WTC11 (cell line): Measurements from ENCODE around the gene ALK. TPM values are rescaled to one million over a fixed set of nuclear protein-coding genes. Genes with fewer than 3 reads are reported as not detected.

Experiments
- ATAC-seq: fragments of 200-7000 bp; cut with Tn5 transposase; 2 replicates; pipeline ENCODE4 v1.10.0; 2021; ENCODE audit warnings: mild to moderate bottlenecking, moderate library complexity
- CTCF ChIA-PET: fragments of 300-600 bp; sonication (Branson Sonifier 250); formaldehyde crosslinking; loops from one replicate; lab custom pipeline; 2021; ENCODE audit warnings: antibody characterized with exemption; lab: Charles Lee
- POLR2A ChIA-PET: fragments of 350-600 bp; sonication (Branson Sonifier 250); formaldehyde crosslinking; loops from one replicate; lab custom pipeline; 2021; ENCODE audit warnings: antibody characterized with exemption; lab: Charles Lee
- DNase-seq: peaks from one replicate; pipeline ENCODE4 v3.0.0; 2021; ENCODE audit warnings: low spot score
- H3K27ac Mint-ChIP-seq: 2 replicates; pipeline ENCODE4 v1.8.0; 2021; ENCODE audit warnings: mixed read lengths
- H3K27me3 Mint-ChIP-seq: 2 replicates; pipeline ENCODE4 v1.8.0; 2021; ENCODE audit warnings: low read depth, mild to moderate bottlenecking, moderate library complexity, mixed read lengths
- H3K36me3 Mint-ChIP-seq: 2 replicates; pipeline ENCODE4 v1.8.0; 2021; ENCODE audit warnings: mixed read lengths
- H3K4me1 Mint-ChIP-seq: 2 replicates; pipeline ENCODE4 v1.8.0; 2022; ENCODE audit warnings: mixed read lengths
- H3K4me3 Mint-ChIP-seq: 2 replicates; pipeline ENCODE4 v1.8.0; 2021; ENCODE audit warnings: mild to moderate bottlenecking, moderate library complexity, mixed read lengths
- H3K9me3 Mint-ChIP-seq: 2 replicates; pipeline ENCODE4 v1.8.0; 2021; ENCODE audit warnings: mixed read lengths
- EMX1 ChIP-seq: fragments of 250-450 bp; sonication (Bioruptor Pico); IDR thresholded peaks from 2 replicates; pipeline ENCODE4 v1.8.0; 2021; ENCODE audit warnings: mild to moderate bottlenecking
- FOXK1 ChIP-seq: sonication (generic); formaldehyde crosslinking; IDR thresholded peaks from 2 replicates; pipeline ENCODE4 v1.8.0; 2022; ENCODE audit warnings: mild to moderate bottlenecking, moderate library complexity, missing genetic modification reagents
- IRF2 ChIP-seq: sonication (generic); formaldehyde crosslinking; IDR thresholded peaks from 2 replicates; pipeline ENCODE4 v1.8.0; 2022; ENCODE audit warnings: low read depth, missing genetic modification reagents, borderline replicate concordance
- SMAD4 ChIP-seq: sonication (generic); formaldehyde crosslinking; IDR thresholded peaks from 2 replicates; pipeline ENCODE4 v1.8.0; 2022; ENCODE audit warnings: mild to moderate bottlenecking, missing genetic modification reagents
- total RNA-seq: library from RNA; stranded (reverse); gene quantifications from 3 replicates; pipeline ENCODE4 v1.2.3, GENCODE V29; 2021
- TF ChIP-seq, protein P1 (sequence below): sonication (generic); formaldehyde crosslinking; IDR thresholded peaks from 2 replicates; pipeline ENCODE4 v1.8.1; 2023; ENCODE audit warnings: mild to moderate bottlenecking, missing genetic modification reagents, moderate library complexity
- TF ChIP-seq, protein P2 (sequence below): sonication (generic); formaldehyde crosslinking; IDR thresholded peaks from 2 replicates; pipeline ENCODE4 v1.8.0; 2022; ENCODE audit warnings: mild to moderate bottlenecking, missing genetic modification reagents
- TF ChIP-seq, protein P3 (sequence below): sonication (generic); formaldehyde crosslinking; IDR thresholded peaks from 2 replicates; pipeline ENCODE4 v1.8.1; 2023; ENCODE audit warnings: mild to moderate bottlenecking, moderate library complexity, missing genetic modification reagents
- TF ChIP-seq, protein P4 (sequence below): sonication (generic); formaldehyde crosslinking; IDR thresholded peaks from 2 replicates; pipeline ENCODE4 v1.8.1; 2022; ENCODE audit warnings: mild to moderate bottlenecking, missing genetic modification reagents, moderate library complexity, borderline replicate concordance
- TF ChIP-seq, protein P5 (sequence below): sonication (generic); formaldehyde crosslinking; IDR thresholded peaks from 2 replicates; pipeline ENCODE4 v1.8.0; 2022; ENCODE audit warnings: missing genetic modification reagents
- TF ChIP-seq, protein P6 (sequence below): sonication (generic); formaldehyde crosslinking; IDR thresholded peaks from 2 replicates; pipeline ENCODE4 v1.8.0; 2022; ENCODE audit warnings: mild to moderate bottlenecking, missing genetic modification reagents

ALK gene
- total RNA-seq, 1 experiment from 2014 or later = not detected

DNA sequence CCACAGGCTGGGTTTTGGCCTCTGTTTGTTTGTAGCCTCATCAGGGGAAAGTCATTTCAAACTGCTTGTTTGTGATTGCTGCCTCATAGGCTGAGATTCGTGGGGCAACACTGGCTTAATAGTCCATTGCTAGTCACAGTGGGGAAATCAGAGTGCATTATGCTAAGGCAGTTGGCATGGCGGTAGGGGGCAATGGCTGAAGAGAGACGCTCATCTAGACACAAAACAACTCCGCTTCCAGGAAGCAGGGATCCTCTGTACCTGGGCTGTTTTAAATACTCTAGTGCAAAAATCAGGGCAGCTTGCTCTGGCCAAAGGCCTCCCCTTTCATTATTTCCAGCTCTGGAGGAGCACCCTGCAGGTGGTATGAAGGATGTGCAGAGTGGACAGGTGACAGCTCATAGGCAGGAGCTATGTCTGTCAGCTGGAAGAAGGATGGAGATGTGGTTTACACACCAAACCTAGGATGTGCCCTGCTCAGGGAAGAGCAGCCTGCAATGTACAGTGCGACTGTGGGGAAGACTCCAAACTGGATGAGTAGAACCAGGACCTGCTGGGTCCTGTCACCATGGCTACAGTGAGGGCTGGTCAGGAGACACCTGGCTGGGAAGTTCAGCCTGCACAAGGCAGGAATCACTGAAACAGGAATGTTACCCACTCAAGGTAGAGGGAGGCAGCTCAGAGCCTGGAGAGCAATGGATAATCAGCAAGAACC, 571.9 kb downstream of the ALK start:
- DNase-seq (no peak), ATAC-seq (no peak; the same call in 1 of the 2 replicates)
- no peak overlapping the region for H3K27ac Mint-ChIP-seq
- H3K4me1 Mint-ChIP-seq = peaks cover 3% of the 10 kb centered on the region; the same call in 1 of the 2 replicates
- no peak overlapping the region for H3K4me3 Mint-ChIP-seq
- CTCF ChIA-PET = no interaction called here
- no peaks in the 10 kb centered on the region for H3K27me3 Mint-ChIP-seq
- TF ChIP-seq, protein P1, sequence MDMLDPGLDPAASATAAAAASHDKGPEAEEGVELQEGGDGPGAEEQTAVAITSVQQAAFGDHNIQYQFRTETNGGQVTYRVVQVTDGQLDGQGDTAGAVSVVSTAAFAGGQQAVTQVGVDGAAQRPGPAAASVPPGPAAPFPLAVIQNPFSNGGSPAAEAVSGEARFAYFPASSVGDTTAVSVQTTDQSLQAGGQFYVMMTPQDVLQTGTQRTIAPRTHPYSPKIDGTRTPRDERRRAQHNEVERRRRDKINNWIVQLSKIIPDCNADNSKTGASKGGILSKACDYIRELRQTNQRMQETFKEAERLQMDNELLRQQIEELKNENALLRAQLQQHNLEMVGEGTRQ (CRISPR knock-in tag) = no peak
- TF ChIP-seq EMX1 (CRISPR knock-in tag) (no peak), IRF2 (CRISPR knock-in tag) (no peak), SMAD4 (CRISPR knock-in tag) (no peak)
- TF ChIP-seq, protein P2, sequence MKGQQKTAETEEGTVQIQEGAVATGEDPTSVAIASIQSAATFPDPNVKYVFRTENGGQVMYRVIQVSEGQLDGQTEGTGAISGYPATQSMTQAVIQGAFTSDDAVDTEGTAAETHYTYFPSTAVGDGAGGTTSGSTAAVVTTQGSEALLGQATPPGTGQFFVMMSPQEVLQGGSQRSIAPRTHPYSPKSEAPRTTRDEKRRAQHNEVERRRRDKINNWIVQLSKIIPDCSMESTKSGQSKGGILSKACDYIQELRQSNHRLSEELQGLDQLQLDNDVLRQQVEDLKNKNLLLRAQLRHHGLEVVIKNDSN = no peak
- TF ChIP-seq, protein P3, sequence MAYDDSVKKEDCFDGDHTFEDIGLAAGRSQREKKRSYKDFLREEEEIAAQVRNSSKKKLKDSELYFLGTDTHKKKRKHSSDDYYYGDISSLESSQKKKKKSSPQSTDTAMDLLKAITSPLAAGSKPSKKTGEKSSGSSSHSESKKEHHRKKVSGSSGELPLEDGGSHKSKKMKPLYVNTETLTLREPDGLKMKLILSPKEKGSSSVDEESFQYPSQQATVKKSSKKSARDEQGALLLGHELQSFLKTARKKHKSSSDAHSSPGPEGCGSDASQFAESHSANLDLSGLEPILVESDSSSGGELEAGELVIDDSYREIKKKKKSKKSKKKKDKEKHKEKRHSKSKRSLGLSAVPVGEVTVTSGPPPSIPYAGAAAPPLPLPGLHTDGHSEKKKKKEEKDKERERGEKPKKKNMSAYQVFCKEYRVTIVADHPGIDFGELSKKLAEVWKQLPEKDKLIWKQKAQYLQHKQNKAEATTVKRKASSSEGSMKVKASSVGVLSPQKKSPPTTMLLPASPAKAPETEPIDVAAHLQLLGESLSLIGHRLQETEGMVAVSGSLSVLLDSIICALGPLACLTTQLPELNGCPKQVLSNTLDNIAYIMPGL = no peak
- TF ChIP-seq, protein P4, sequence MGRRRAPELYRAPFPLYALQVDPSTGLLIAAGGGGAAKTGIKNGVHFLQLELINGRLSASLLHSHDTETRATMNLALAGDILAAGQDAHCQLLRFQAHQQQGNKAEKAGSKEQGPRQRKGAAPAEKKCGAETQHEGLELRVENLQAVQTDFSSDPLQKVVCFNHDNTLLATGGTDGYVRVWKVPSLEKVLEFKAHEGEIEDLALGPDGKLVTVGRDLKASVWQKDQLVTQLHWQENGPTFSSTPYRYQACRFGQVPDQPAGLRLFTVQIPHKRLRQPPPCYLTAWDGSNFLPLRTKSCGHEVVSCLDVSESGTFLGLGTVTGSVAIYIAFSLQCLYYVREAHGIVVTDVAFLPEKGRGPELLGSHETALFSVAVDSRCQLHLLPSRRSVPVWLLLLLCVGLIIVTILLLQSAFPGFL (CRISPR knock-in tag) = no peak
- TF ChIP-seq, protein P5, sequence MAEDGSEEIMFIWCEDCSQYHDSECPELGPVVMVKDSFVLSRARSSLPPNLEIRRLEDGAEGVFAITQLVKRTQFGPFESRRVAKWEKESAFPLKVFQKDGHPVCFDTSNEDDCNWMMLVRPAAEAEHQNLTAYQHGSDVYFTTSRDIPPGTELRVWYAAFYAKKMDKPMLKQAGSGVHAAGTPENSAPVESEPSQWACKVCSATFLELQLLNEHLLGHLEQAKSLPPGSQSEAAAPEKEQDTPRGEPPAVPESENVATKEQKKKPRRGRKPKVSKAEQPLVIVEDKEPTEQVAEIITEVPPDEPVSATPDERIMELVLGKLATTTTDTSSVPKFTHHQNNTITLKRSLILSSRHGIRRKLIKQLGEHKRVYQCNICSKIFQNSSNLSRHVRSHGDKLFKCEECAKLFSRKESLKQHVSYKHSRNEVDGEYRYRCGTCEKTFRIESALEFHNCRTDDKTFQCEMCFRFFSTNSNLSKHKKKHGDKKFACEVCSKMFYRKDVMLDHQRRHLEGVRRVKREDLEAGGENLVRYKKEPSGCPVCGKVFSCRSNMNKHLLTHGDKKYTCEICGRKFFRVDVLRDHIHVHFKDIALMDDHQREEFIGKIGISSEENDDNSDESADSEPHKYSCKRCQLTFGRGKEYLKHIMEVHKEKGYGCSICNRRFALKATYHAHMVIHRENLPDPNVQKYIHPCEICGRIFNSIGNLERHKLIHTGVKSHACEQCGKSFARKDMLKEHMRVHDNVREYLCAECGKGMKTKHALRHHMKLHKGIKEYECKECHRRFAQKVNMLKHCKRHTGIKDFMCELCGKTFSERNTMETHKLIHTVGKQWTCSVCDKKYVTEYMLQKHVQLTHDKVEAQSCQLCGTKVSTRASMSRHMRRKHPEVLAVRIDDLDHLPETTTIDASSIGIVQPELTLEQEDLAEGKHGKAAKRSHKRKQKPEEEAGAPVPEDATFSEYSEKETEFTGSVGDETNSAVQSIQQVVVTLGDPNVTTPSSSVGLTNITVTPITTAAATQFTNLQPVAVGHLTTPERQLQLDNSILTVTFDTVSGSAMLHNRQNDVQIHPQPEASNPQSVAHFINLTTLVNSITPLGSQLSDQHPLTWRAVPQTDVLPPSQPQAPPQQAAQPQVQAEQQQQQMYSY = no peak
- no peaks in the 10 kb centered on the region for H3K36me3 Mint-ChIP-seq
- no peaks in the 10 kb centered on the region for H3K9me3 Mint-ChIP-seq
- POLR2A ChIA-PET = no interaction called here

DNA sequence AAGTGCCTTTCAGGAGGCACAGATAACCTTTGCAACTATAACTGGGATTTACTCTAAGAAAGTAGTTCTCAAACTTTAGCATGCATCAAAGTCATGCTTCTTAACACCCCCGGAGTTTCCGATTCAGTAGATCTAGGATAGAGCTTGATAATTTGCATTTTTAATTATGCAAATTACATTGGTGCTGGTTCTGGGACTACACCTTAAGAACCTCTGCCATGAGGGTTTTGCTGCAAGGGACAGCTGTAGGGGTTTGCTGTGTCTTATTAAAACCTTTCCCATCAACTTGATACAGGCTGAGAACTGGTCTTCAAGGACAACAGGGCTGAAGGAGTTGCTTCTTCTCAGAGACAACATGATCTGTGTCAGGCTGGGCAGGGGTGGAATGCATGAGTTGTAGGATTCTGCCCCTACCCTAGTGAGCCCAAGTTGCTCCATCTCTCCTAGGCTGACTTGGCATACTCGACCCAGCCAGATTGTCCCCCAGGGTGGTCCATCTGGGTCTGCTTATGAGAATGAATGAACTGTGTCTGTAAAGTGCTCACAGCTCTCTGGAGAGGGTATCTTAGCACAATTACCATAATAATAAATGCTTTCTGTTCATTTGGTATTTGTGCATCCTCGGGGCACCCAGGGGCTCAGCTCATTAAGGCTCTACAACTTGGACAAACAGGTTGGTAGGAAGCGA, 573.5 kb downstream of the ALK start:
- Mint-ChIP-seq H3K4me3 (no peak overlapping the region), H3K36me3 (no peaks in the 10 kb centered on the region), H3K9me3 (no peaks in the 10 kb centered on the region), H3K27ac (no peak overlapping the region), H3K4me1 (peaks cover 3% of the 10 kb centered on the region; the same call in 1 of the 2 replicates), H3K27me3 (no peaks in the 10 kb centered on the region)
- no peak for ATAC-seq
- TF ChIP-seq EMX1 (CRISPR knock-in tag) (no peak), FOXK1 (CRISPR knock-in tag) (no peak)
- TF ChIP-seq, protein P6, sequence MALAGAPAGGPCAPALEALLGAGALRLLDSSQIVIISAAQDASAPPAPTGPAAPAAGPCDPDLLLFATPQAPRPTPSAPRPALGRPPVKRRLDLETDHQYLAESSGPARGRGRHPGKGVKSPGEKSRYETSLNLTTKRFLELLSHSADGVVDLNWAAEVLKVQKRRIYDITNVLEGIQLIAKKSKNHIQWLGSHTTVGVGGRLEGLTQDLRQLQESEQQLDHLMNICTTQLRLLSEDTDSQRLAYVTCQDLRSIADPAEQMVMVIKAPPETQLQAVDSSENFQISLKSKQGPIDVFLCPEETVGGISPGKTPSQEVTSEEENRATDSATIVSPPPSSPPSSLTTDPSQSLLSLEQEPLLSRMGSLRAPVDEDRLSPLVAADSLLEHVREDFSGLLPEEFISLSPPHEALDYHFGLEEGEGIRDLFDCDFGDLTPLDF = no peak
- no peak for DNase-seq
- CTCF ChIA-PET = interaction anchor here (1.1 kb wide), 1 partner anchor 10 kb away, joined by 3 read pairs; no protein-coding TSS in a partner anchor
- POLR2A ChIA-PET = no interaction called here
